ENCODE measurements around the gene RNF39.
"Not testable (repeated sequence)": the region's sequence is repeated elsewhere in the genome, so short reads cannot be mapped to it uniquely, and the experiment has no call there.

RNF39 gene, protein sequence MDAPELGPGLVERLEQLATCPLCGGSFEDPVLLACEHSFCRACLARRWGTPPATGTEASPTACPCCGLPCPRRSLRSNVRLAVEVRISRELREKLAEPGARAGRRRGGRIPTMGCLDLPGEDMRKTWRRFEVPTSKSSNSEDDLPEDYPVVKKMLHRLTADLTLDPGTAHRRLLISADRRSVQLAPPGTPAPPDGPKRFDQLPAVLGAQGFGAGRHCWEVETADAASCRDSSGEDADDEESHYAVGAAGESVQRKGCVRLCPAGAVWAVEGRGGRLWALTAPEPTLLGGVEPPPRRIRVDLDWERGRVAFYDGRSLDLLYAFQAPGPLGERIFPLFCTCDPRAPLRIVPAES

DNA sequence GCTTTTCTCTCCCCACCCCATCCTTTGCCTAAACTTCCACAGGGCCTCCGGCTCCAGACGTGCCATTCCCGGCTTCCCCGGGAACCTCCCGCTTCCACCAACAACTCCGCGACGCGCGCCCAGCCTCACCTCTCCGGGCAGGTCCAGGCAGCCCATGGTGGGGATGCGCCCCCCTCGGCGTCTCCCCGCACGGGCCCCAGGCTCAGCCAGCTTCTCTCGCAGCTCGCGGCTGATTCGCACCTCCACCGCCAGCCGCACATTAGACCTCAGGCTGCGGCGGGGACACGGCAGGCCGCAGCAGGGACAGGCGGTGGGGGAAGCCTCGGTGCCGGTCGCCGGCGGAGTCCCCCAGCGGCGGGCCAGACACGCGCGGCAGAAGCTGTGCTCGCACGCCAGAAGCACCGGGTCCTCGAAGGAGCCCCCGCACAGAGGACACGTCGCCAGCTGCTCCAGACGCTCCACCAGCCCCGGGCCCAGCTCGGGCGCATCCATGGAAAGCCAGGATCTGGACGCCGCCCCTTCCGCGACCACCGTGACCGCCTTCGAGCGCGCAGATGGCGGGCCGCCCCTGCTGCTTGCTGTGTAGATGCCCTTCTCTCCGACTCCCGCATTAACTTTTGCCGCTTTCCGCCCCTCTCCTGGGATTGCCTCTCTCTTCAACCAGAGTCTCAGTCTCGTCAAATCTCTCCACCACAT lies at the start of gene RNF39:
Gene RNF39 (minus strand): TSS at position 676 of the 696 bp plus-strand sequence. CDS start 184 bp downstream, at position 492.
- no peak for DNase-seq

DNA sequence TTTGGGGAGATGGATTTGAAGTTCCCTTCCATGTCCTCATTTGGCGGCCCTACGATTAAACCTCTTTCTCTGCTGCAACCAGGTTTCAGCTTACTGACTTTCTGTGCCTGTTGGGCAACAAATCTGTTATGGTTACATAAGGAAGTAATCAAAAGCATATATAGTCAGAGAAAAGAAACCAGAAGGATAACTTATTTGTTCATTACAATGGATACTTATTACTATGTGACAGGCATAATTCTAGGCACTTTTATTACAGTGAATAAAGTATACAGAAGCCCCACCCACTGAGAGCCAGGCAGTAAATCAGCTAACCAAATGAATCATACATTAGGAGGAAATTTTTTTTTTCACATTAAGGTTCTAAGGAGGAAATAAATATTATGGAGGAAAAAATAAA lies 46.9 kb upstream of the RNF39 start:
- no peak for DNase-seq

DNA sequence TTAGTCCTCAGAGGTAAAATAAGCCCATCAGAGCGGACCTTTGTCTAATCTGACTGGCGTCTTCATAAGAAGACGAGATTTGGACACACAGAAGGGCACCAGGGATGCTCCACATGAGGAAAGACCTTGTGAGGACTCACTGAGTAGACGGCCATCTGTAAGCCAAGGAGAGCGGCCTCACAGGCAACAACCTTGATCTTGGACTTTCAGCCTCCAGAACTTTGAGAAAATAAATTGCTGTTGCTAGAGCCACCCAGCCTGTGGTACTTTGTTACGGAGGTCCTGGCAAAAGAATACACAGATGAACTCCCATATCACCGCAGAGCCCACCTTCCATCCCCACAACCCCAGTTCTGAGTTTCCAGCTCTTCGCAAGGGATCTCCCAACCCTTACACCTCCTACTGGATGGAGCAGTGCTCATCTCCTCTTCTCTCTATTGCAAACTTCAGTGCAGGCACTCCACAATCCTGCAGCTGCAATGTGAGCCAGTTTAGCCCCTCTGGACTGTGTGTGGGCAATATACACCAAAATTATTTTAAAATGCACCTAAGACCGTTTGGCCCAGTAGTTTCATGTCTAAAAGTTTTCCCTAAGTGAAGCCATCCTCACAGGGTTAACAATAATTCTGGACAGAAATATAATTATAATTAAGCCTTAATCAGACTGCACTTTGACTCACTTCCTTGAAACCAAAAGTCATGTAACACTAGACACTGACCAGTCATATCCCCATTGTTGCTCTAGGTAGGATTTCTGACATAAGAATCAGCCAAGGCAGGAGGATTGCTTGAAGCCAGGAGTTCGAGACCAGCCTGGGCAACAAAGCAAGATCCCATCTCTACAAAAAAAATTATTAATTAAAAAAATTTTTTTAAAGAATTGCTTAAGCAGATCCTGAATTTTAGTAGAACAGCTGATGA lies 46.1 kb upstream of the RNF39 start:
- DNase-seq, result no peak

DNA sequence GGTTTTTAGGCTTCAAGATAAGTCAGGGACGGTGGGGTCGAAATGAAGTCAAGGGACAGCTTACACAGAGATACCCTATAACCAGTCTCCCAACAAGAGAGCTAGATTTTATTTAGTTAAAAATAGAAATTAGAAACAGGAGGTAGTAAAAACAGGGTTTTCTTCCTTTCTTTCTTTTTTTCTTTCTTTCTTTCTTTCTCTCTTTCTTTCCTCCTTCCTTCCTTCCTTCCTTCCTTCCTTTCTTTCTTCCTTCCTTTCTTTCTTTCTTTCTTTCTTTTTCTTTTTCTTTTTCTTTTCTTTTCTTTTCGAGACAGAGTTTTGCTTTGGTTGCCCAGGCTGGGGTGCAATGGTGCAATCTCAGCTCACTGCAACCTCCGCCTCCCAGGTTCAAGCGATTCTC lies 43.1 kb upstream of the RNF39 start:
- not testable (repeated sequence) for DNase-seq

DNA sequence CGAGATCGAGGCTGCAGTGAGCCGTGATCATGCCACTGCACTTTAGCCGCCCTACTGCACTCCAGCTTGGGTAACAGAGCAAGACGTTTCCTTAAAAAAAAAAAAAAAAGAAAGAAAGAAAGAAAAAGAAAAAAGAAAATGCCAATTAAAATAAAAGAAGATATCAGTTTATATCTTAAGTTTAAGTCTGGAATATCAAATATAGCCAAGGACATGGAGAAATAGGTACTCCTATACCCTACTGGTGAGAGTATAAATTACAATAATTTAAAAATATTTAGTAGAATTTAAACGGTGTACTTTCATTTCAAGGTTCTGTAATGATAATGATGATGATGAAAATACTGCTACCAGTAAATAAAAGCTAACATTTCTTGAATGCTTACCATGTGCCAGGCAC lies 41.2 kb upstream of the RNF39 start:
- no peak for DNase-seq

DNA sequence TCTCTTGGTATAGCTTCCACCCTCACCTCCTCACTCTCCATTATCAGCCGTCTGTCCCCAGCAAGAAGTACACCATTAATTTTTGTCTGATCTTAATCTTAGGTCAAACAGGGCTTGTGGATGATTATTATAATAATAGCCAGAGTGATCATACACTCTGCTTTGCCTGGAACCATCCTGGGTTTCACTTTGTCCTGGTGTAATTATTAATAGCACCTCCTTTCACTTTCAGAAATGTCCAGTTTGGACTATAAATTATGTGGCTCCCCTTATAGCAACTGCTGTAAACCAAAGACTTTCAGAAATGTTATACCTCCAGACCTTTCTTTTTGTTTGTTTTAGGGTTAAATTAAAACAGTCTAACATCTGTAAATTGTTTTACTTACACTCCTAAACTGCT lies 38.3 kb upstream of the RNF39 start:
- DNase-seq, result no peak

DNA sequence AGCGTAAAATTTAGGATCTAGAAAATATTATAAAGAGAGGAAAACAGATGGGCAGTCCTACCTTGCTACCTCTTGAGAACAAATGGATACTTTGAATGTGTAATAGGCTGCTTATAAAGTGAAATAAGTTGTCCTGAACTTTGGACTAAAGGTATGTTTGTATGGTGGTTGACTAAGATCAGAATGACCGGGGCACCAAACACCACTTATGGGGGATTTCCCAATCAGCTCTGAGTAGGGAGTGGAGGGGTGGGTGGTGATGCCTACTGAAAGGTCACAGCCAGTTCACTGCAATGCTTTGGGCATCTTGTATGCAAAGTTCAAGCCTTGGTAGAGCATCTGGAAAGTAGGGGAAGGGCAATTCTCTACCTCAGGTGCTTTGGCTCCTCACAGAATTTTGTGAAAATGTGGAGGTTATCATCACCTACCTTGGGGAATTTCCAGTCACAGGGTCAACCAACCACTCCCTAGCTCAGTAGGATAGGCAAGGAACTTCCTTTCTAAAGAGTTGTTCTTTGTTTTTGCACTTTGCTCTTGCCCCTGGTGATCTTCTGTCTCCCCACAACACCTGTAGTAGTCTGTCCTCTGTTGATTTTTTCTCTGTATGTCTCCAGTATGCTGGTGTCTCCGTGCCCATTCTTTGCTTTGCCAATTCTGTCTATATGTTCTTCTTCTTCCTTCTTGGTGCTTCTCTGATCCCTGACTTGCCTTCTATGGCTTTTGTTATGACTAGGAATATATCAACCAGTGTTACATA lies 37.6 kb upstream of the RNF39 start, which contains the start of gene TRIM31:
Gene TRIM31 (minus strand): TSS at position 88 of the 757 bp plus-strand sequence. CDS start 285 bp downstream, outside the sequence.
- DNase-seq, result no peak

DNA sequence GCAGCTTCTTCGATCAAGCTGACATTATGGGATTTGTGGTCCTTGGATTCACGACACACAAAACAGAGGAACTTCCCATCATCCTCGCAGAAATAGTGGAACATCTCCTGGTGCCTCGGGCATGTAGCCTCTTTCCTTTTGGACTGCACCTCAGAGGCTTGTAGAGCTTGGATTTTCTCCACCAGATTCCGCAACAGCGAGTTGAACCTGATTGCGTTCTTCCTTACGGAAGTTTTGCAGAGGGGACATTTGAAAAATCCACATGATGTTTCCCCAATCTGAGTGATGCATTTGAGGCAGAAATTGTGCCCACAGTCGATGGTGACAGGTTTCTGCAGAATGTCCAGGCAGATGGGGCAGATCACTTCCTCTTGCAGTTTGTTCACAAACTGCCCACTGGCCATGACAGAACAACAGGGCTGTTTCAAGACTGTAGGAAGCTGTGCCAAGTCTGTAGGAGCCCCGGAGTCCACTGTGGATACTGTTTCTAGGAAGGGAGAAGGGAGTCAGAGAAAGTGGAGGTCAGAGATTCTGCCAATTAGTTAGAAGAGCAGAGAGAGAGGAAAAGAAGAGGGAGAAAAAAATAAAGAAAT lies 36.9 kb upstream of the RNF39 start:
- no peak for DNase-seq

DNA sequence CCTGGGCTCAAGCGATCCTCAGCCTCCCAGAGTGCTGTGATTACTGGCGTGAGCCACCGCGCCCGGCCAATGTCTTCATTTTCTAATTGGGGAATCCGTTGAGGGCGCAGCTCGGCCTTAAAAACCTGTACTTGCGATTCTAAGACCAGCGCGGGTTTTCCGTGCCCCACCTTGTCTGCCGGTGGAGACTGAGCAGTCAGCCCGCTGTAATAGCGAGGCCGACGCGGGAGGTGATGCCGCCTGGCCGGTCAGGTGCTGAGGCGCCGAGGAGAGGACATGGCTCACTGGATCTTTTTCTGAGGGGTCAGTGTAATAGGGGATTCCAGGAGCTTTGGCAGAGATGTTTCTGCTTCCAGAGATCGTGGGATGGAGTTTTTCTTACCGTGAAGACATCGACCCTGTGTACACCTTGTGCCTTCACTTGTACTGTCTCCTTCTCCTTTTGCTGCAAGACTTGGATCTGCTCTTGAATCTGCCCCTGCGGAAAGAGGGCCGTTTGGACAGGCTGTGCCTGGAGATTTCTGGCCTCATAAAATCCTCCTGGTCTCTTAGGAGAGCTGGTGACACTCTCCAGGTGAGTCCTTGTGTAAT lies 35.8 kb upstream of the RNF39 start:
- no peak for DNase-seq

DNA sequence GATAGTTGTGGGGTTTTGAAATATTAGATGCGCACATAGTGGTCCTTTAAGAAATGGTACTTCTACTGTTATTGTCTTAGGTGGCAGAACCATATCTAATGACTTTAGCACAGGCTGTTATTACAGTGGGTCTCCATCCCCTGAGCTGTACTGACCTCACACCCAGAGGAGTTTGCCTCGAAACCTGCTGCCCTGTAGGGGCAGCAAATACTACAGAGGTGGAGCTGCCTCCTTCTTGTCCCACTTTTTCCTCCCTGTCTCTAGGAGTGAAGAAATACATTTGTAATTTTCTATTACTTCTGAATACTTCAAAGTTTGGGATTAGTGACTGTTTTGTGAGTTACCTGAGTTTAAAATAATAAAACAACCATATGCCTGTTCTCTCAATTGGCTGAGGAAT lies 29.1 kb upstream of the RNF39 start:
- no peak for DNase-seq

DNA sequence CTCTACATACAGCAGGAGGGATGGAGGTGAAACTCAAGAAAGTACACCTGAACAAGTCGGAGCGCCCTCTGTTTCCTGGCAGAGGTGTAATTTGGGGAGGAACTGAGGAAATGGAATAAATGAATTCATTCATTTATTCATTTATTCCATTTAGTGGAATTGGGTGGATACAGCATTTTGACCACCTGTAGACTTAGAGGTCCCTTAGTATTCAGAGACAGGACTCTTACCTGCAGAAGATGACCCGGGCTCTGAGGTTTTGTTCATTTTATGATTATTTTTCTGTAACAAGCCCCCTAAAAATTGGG lies 28.3 kb upstream of the RNF39 start:
- DNase-seq, result no peak

DNA sequence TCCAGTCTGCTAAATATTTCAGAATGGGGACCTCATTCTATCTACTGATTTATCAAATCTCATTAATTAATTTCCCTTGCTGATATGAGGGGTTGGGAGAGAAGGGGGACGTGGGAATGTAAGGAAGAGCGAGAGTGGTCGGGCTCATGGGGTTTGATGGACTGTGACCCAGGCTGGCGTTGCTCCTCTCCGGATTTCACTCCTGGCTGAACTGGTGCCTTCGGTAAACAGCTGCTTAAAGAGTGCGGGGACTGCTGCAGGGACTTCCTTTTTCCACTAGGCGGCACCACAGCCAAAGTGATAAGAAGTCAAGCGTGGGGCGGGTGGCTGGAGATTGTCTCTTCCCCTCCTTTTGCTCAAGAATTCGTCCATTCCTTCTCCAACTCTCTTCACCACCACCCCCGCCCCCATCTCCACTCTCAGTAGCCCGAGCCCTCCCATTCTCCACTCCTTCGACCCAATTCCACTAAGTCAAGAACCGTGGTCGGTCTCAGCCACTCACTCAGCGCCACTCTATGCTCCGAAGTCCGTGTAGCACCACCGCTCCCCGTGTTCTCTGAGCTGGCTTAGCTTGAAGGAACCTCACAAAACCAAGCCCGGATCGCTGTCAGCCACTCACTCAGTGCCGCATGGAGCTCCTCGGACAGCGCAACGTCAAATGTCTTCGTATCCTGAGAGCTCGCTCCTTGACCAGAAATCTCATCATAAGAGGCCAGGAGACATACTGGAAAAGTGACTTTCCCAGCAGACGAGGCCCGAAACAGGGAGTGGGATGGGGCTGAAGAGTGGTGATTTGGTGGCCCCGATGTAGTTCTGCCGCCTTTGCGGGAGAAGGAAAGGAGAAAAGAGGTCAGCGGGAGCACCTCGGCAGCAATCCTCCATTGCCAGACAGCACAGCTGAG lies 27.7 kb upstream of the RNF39 start:
- peak; percentile 77 for DNase-seq

DNA sequence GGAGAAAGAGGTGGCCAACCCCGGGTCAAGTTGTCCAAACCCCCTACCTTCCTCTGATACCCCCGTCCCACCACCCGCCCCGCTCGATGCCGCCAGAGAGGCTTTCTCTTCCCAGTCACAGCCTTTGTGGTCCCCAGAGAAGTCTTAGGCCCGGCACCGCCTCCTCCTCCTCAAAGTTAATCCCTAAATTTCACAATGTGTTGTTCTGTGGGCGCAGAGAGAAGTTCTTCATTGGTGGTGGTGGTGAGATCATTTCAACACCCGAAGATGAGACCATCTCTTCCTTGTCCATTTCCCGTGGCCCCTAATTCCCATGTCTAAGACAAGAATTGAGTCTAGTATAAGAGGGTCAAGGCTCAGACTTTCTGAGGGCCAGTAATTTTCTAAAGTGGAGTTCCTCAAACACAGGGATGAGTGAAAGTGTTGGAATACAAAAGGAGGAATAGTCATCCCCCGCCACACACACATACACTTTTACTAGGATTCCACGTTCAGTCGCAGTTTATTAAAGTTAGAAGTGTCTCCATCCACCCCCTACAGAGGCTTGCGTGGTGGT lies 26.9 kb upstream of the RNF39 start:
- DNase-seq, result no peak

DNA sequence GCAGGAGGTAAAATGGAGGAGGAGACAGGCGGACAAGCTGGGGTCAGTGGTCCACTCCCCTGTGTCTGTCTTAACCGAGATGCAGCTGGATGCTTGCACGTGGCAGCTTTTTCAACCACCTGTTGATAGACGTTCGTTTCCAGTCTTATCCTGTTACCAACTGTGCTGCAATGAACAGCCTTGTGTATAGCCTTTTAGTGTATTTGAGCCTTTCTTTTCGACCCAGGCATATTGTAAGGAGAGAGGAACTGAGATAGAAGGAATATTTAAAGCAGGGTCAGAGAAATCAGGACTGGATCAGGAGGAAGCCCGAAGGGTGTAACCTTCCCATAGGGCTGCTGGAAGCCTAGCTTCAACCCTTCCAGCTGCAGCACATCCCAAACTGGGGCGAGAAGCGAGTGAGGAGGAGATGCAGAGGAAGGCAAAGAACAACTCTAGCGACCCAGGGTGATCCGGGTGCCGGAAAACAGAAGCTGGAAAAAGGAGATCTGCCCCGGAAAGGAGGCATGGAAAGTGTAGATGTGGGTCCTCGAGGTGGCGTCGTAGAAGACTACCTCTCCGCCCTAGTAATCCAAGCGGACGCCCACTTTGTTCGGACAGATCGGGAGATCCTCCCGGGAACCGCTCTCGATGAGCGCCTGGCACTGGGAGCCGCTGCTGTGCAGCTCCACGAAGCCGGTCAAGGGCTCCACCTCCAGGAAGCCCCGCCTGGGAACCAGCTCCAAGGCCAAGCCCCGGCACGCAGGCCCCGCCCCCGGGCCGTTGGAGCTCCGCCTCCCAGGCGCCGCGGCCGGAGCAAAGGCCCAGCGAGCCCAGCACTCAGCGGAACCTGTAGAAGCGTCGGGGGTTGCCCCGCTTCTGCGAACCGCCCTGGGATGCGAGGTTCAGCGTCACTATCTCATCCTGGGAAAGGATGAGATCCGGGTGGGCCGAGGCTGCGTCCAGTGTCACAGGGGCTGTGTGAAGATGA lies 26.2 kb upstream of the RNF39 start:
- DNase-seq, result peak; percentile 44

DNA sequence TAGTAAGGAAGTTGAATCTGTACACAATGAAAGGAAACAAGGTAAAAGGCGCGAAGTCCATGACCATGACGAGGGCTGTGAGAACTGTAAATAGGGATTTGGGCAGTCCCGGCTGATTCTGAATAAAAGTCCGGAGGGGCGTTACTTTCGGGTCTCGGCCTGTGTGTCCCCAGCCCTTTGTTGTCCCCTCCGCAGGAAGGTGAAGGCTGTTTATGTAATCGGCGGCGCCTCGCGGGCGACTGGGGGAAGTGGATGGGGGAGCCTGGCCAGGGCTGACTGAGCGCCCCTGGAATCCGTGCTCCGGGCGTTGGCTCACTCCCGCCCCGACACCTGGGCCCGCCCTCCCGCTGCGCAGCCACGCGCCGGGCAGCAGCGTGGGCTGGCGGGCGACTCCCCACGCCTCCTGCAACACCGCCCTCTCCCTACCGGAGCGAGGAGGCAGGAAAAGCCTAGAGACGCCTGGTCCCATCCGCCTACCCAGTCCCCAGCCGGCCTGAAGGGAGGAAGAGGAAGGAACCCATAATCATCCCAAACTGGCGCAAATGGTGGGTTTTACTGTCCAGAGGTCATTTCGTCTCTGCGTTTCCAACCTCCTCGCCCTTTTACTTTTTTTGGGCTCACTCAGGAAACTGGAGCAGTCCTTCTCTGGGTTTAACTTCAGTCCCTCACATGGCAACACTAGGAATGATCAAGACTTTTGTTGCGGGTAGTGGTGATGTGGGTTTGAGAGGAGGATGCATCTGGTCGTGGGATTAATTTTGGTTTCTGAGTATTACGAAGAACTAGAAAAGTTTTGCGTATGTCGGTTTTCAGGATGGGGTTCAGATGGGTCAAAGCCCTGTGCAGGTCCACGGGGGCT lies 25.2 kb upstream of the RNF39 start:
- no peak for DNase-seq

DNA sequence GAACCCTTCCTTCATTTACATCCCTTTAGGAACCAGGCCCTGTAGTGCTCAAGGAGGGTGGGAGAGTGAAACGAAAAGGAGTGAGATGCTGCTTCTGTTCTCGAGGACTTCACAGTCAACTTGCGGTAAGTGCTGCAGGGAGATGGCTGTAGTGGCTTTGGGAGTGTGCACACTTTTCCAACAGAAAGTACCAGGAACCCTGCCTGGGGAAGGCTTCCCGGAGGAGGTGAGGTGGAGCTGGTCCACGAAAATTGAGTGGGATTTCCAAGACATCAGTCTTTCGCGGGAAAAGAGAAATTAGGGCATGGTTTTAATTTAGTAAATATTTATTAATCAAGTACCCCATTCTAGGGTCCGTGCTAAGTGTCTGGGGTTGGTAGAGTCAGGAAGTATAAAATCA lies 24.6 kb upstream of the RNF39 start:
- no peak for DNase-seq

DNA sequence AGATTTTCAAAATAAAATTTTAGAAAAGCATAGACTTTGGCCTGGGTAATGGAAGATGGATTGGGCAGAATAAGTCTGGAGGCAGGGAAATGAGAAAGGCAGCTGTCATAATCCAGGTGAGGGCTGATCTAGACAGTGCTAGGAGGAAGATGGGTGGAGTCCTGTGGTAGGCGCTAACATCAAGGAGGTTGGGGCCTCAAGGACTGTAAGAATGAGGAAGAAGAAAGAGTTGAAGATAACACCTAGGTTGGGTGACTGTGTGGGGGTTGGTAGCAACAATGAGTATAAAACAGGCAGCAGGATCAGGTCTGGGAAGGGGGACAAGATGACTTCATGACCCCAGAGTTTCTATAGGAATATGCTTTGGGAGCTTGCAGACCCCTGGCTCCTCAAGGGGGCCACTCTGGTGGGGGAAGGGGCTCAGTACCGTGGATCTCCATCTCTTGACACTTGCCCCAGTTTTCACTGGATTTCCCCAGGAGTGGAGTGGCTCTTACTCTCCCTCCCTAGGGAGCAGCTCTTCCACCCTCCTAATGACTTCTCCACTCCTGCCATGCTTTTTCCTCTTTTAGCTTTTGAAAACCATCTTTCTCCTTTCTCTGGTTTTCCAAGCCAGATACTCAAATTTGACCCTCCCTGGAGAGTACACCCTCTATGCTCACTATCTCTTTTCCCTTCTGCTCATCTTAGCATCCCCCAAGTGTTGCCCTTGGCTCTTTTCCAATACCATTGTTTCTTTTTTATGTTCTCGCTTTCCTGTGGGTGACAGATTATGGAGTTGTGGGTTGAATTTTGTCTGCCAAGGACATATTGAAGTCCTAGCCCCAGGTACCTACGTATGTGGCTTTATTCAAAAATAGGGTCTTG lies 22.6 kb upstream of the RNF39 start:
- no peak for DNase-seq

All from activated T-cell treated with anti-CD3 and anti-CD28 coated beads for 4 hours (primary cell).